Stimulated activated CD4-positive, alpha-beta T cell treated with anti-CD3 and anti-CD28 coated beads, Interleukin-12 subunit alpha, Interleukin-12 subunit beta, amount 100 ng/mL, for 48 hours (primary cell): Measurements from ENCODE around the gene PARK7.
"Not testable (repeated sequence)": the region's sequence is repeated elsewhere in the genome, so short reads cannot be mapped to it uniquely, and the experiment has no call there.

Experiments used
- DNase-seq, 3 donors: peaks; one replicate each; pipeline ENCODE4 v3.0.0-alpha.2; 2020; ENCODE audit warnings: low read depth in 2 of 3, low spot score in 1 of 3

The PARK7 gene

GRCh38 chr1:7942214-7942921 lies 19.1 kb upstream of the PARK7 start:
- DNase-seq: peak in 1 of 3 donors; percentile 35

- DNase-seq: no peak
Observed at GRCh38 chr1:7943251-7943650, 18.3 kb upstream of the PARK7 start.

- DNase-seq: peak in 1 of 3 donors; percentile 52
Observed at GRCh38 chr1:7948960-7949359, 12.6 kb upstream of the PARK7 start.

GRCh38 chr1:7952791-7953190 lies 8.7 kb upstream of the PARK7 start:
- not testable (repeated sequence) for DNase-seq

- peak; percentile 68 to 89 (median 70) for DNase-seq
Observed at GRCh38 chr1:7953850-7954609, 7.5 kb upstream of the PARK7 start.

GRCh38 chr1:7954683-7955082 lies 6.8 kb upstream of the PARK7 start:
- no peak for DNase-seq

GRCh38 chr1:7956218-7957032 lies 5.1 kb upstream of the PARK7 start:
- DNase-seq: no peak

GRCh38 chr1:7960165-7960564 lies 1.3 kb upstream of the PARK7 start:
- DNase-seq: no peak

- DNase-seq: no peak
Observed at GRCh38 chr1:7960867-7961215, 670 bp upstream of the PARK7 start.

GRCh38 chr1:7962014-7962335 lies 464 bp downstream of the PARK7 start:
- DNase-seq: no peak

GRCh38 chr1:7962636-7963377 lies 1.3 kb downstream of the PARK7 start:
- DNase-seq: no peak

- not testable (repeated sequence) for DNase-seq
Observed at GRCh38 chr1:7963378-7963730, 1.8 kb downstream of the PARK7 start.

GRCh38 chr1:7963841-7964240 lies 2.3 kb downstream of the PARK7 start:
- DNase-seq: not testable (repeated sequence)

GRCh38 chr1:7964476-7964875 lies 3.0 kb downstream of the PARK7 start:
- DNase-seq: no peak

GRCh38 chr1:7967196-7967595 lies 5.7 kb downstream of the PARK7 start:
- no peak for DNase-seq

GRCh38 chr1:7967651-7968050 lies 6.1 kb downstream of the PARK7 start:
- no peak for DNase-seq

GRCh38 chr1:7970246-7970645 lies 8.7 kb downstream of the PARK7 start:
- no peak for DNase-seq

GRCh38 chr1:7971024-7971423 lies 9.5 kb downstream of the PARK7 start:
- DNase-seq: no peak

- DNase-seq: no peak
Observed at GRCh38 chr1:7972285-7972684, 10.8 kb downstream of the PARK7 start.

GRCh38 chr1:7973086-7973485 lies 11.6 kb downstream of the PARK7 start:
- no peak for DNase-seq

- peak; percentile 8 to 38 (median 18) for DNase-seq
Observed at GRCh38 chr1:7975212-7975865, 13.8 kb downstream of the PARK7 start.
